Right lobe of liver (tissue), 6 donors: ENCODE data around the gene LCE3C. TPM values are rescaled to one million over a fixed set of nuclear protein-coding genes. Genes with fewer than 3 reads are reported as not detected.
"Not testable (repeated sequence)": the region's sequence is repeated elsewhere in the genome, so short reads cannot be mapped to it uniquely, and the experiment has no call there.

Experiments
- ATAC-seq, 4 donors: fragments of 200-7000 bp; cut with Tn5 transposase; one replicate each; pipeline ENCODE4 v1.9.1; 2020; ENCODE audit warnings: mild to moderate bottlenecking in 4 of 4, moderate library complexity in 4 of 4
- DNase-seq, 3 donors: peaks; one replicate each; pipeline ENCODE4 v3.0.0-alpha.2; 2020
- H3K27ac ChIP-seq, 3 donors: fragments of 200-600 bp; one replicate each; pipeline ENCODE4 v1.8.0; 2022
- H3K27me3 ChIP-seq, 2 donors: fragments of 200-600 bp; one replicate each; pipeline ENCODE4 v1.8.0; 2022
- H3K36me3 ChIP-seq, 4 donors: fragments of 200-600 bp; sonication (generic) in 1 of 4; one replicate each; pipeline versions ENCODE4 v1.5.1 to v1.8.0; 2017 to 2022; ENCODE audit warnings: control low read depth in 1 of 4
- H3K4me1 ChIP-seq, 4 donors: fragments of 200-600 bp; sonication (generic) in 1 of 4; one replicate each; pipeline versions ENCODE4 v1.5.1 to v1.8.0; 2017 to 2022; ENCODE audit warnings: control low read depth in 1 of 4
- H3K4me3 ChIP-seq, 3 donors: fragments of 200-600 bp; one replicate each; pipeline ENCODE4 v1.8.0; 2022
- H3K9me3 ChIP-seq, 4 donors: fragments of 200-600 bp; sonication (generic) in 1 of 4; one replicate each; pipeline versions ENCODE4 v1.5.1 to v1.8.0; 2017 to 2022; ENCODE audit warnings: control low read depth in 1 of 4
- POLR2A ChIP-seq: fragments of 450-650 bp; IDR thresholded peaks from one replicate; pipeline ENCODE4 v1.6.1; 2017; ENCODE audit warnings: antibody characterized with exemption, mild to moderate bottlenecking
- WGBS: methylation state at CpG from one replicate; pipeline ENCODE4 v1.1.6; 2018; ENCODE audit warnings: low coverage, low lambda C conversion rate; ENCODE audit not compliant: insufficient coverage; ENCODE audit errors: missing lambda C conversion rate; 5-methylcytosine and 5-hydroxymethylcytosine counted together
- intact Hi-C, 2 donors: fragments of 100-400 bp; cut with DNase I; formaldehyde crosslinking; loops; one replicate each; pipeline versions ENCODE4 v1.11.2 to v1.14.1; 2022
- total RNA-seq, 6 experiments: library from RNA; depleted of rRNA in 2 of 6; stranded (reverse); fragments of >200 nt in 2 of 6; fragmentation: NEBNext Ultra II Directional in 3 of 6; extraction: Animal tissue kit (Norgen Biotek cat#: 25700) in 3 of 6; gene quantifications; one replicate each; pipeline versions ENCODE4 v1.1.0 to v1.2.4, GENCODE V29; 2016 to 2023
- TF ChIP-seq, protein P1 (sequence below), 4 donors: fragments of 200-600 bp in 3 of 4; fragments of 450-650 bp in 1 of 4; IDR thresholded peaks; one replicate each; pipeline versions ENCODE4 v1.5.1 to v1.8.0; 2016 to 2022; ENCODE audit warnings: antibody characterized with exemption in 4 of 4, mild to moderate bottlenecking in 2 of 4
- donor health status: DM: no; HTN: yes; CAD: no.
- donor health status: DM: no; HTN: no; CAD: no.
- donor health status: DM: no; HTN: no; CAD: no.
- donor health status: DM: no; HTN: yes; CAD: no.
- donor health status: DM: no; HTN: yes; CAD: no.

Gene LCE3C
- total RNA-seq, 6 experiments from 2014 or later, result not detected

DNA sequence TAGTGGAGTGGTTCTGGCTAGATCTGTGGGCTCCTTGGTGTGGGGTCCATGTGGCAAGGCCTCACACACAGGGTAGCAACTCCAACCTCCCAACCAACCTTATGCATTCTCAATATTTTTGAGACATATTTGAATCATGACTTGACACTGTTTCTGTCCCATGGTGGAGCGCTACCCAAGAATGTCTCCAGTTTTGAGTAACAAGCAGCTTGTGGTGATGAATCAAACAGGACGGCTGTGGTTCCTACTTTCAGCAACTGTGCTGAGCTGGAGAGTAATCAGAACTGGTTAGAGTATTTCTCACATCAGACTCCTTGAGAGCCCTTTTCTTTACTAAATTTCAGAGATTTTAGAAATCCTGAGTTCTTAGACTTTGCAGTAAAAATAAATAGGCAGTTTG lies 22.9 kb upstream of the LCE3C start:
- H3K27ac ChIP-seq, result no peak overlapping the region
- TF ChIP-seq POLR2A, result no peak
- TF ChIP-seq, protein P1, sequence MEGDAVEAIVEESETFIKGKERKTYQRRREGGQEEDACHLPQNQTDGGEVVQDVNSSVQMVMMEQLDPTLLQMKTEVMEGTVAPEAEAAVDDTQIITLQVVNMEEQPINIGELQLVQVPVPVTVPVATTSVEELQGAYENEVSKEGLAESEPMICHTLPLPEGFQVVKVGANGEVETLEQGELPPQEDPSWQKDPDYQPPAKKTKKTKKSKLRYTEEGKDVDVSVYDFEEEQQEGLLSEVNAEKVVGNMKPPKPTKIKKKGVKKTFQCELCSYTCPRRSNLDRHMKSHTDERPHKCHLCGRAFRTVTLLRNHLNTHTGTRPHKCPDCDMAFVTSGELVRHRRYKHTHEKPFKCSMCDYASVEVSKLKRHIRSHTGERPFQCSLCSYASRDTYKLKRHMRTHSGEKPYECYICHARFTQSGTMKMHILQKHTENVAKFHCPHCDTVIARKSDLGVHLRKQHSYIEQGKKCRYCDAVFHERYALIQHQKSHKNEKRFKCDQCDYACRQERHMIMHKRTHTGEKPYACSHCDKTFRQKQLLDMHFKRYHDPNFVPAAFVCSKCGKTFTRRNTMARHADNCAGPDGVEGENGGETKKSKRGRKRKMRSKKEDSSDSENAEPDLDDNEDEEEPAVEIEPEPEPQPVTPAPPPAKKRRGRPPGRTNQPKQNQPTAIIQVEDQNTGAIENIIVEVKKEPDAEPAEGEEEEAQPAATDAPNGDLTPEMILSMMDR (IDR thresholded peaks at IDR 0.05), result no peak
- H3K27me3 ChIP-seq, result no peaks in the 10 kb centered on the region
- no peak for DNase-seq
- no peaks in the 10 kb centered on the region for H3K4me1 ChIP-seq
- H3K36me3 ChIP-seq, result no peaks in the 10 kb centered on the region
- no peaks in the 10 kb centered on the region for H3K9me3 ChIP-seq
- 60% methylated on average over 2 of the region's 2 CpGs for WGBS
- no peak overlapping the region for H3K4me3 ChIP-seq
- ATAC-seq, result no peak
- intact Hi-C loops, result no loop called here

DNA sequence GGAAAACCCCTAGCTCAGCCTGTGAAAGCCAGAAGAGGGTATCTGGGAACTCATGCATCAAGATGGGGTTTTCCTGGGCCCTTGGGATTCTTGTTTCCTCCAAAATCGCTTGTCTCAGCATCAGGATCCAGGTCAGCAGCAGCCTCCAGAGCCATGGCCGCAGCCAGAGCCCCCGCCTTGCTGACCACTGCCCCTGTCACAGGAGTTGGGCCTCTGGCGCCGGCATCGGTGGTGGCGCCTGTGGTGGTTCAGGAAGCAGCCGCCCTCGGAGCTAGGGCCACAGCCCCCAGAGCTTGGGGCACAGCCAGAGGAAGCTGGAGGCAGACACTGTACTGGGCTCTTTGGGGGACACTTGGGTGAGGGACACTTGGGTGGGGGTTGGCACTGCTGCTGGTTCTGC lies 20.5 kb upstream of the LCE3C start:
- H3K9me3 ChIP-seq, H3K27ac ChIP-seq, intact Hi-C loops, H3K36me3 ChIP-seq, H3K4me1 ChIP-seq, ATAC-seq, H3K27me3 ChIP-seq, H3K4me3 ChIP-seq, DNase-seq: not testable (repeated sequence)
- 48% methylated on average over 4 of the region's 9 CpGs for WGBS

DNA sequence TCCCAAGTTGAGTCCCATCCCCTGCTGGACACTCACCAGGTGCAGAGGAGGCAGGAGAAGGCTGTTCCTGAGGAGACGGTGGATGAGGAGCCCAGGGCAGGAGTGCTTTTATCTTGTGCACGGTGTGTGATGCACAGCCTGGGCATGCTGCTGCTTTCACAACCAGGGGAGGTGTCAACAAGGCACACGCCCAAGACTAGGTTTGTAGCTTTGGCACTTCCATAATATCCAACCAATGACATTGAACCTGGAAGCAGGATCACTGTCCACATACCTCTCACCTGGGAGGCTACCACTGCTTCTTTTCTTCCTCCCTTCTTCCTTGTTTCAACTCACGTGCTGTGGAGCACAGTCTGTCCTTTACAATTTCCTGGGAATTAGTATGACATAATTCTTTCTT lies 19.6 kb upstream of the LCE3C start, which contains the start of gene LCE3D:
Gene LCE3D (minus strand): TSS at position 84 of the 400 bp plus-strand sequence. CDS start 580 bp downstream, outside the sequence.
- TF ChIP-seq POLR2A, result no peak
- TF ChIP-seq, protein P1 (IDR thresholded peaks at IDR 0.05), result no peak
- 20% methylated on average over 1 of the region's 4 CpGs for WGBS
- Histone ChIP-seq H3K9me3 (no peaks in the 10 kb centered on the region), H3K27ac (no peak within 1 kb of the TSS), H3K4me3 (no peak within 1 kb of the TSS), H3K36me3 (no peaks in the 10 kb centered on the region), H3K27me3 (no peaks in the 10 kb centered on the region), H3K4me1 (no peaks in the 10 kb centered on the region)
- DNase-seq (no peak), ATAC-seq (no peak)
- intact Hi-C loops, result no loop called here

GRCh38 chr1:152582647-152583046 lies 17.4 kb upstream of the LCE3C start:
- WGBS, result 67% methylated on average over 1 of the region's 1 CpG
- no peak overlapping the region for H3K27ac ChIP-seq
- DNase-seq (no peak), ATAC-seq (no peak)
- no peaks in the 10 kb centered on the region for H3K9me3 ChIP-seq
- no peaks in the 10 kb centered on the region for H3K27me3 ChIP-seq
- intact Hi-C loops, result no loop called here
- no peak overlapping the region for H3K4me3 ChIP-seq
- H3K36me3 ChIP-seq, result no peaks in the 10 kb centered on the region
- TF ChIP-seq, protein P1 (IDR thresholded peaks at IDR 0.05), result no peak
- TF ChIP-seq POLR2A, result no peak
- H3K4me1 ChIP-seq, result no peaks in the 10 kb centered on the region

DNA sequence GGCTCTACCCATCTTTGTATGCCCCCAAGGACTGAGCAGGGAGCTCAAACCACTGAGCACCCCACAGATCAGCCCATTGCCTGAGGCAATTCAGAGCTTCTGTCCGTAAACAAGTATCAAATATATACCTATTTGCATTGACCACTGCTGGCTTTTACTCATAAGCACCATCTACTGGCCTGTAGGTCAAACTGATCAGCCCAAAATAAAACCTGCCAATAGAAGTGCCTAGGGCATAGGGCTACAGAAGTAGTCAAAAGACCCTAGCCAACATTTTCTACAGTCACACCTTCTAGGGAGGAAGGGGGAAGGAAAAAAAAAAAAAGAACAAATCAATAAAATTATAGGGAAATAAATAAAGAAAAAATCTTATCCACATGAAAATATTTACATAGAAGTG lies 14.4 kb upstream of the LCE3C start:
- ATAC-seq, result peak in 1 of 4 donors; percentile 45
- no peaks in the 10 kb centered on the region for H3K36me3 ChIP-seq
- DNase-seq, result no peak
- H3K27ac ChIP-seq, result no peak overlapping the region
- H3K4me1 ChIP-seq, result no peaks in the 10 kb centered on the region
- no peak for TF ChIP-seq POLR2A
- TF ChIP-seq, protein P1 (IDR thresholded peaks at IDR 0.05), result peak in 1 of 4 donors; percentile 42
- 40% methylated on average over 1 of the region's 1 CpG for WGBS
- no peak overlapping the region for H3K4me3 ChIP-seq
- no peaks in the 10 kb centered on the region for H3K27me3 ChIP-seq
- no peaks in the 10 kb centered on the region for H3K9me3 ChIP-seq
- intact Hi-C loops, result no loop called here
